HEK293 (cell line): Measurements from ENCODE around the gene PHEX.

Experiments used
- CTCF ChIA-PET: fragments of 350-600 bp; formaldehyde crosslinking; extraction: SDS; loops from one replicate; lab custom pipeline; 2021; ENCODE audit warnings: antibody characterized with exemption; lab: Yijun Ruan, JAX
- POLR2A ChIA-PET: fragments of 300-600 bp; formaldehyde crosslinking; extraction: SDS; loops from one replicate; lab custom pipeline; 2020; ENCODE audit warnings: antibody characterized with exemption, inconsistent platforms; lab: Yijun Ruan, JAX
- H3K27ac ChIP-seq: fragments of 200-500 bp; sonication (Bioruptor generic); 2 replicates; pipeline ENCODE4 v1.5.1; 2014; ENCODE audit warnings: low read depth, low read length, control low read depth, inconsistent platforms; ENCODE audit errors: extremely low read depth
- H3K36me3 ChIP-seq, 2 experiments: fragments of 200-500 bp in 1 of 2; sonication (Bioruptor generic) in 1 of 2; 1 replicate in 1 of 2; 2 replicates in 1 of 2; pipeline ENCODE4 v1.5.1; 2014 to 2017; ENCODE audit warnings: inconsistent platforms in 2 of 2, low read length in 2 of 2; ENCODE audit not compliant: control insufficient read depth in 2 of 2, insufficient read depth in 1 of 2
- H3K4me1 ChIP-seq: fragments of 200-500 bp; sonication (Bioruptor generic); 2 replicates; pipeline ENCODE4 v1.5.1; 2014; ENCODE audit warnings: mild to moderate bottlenecking, low read length, inconsistent platforms; ENCODE audit not compliant: control insufficient read depth, insufficient read depth
- H3K4me3 ChIP-seq: 2 replicates; pipeline ENCODE4 v1.5.1; 2011; ENCODE audit warnings: low read depth, mild to moderate bottlenecking, control low read depth, low read length, moderate library complexity
- H3K9me3 ChIP-seq: fragments of 200-500 bp; sonication (Bioruptor generic); 2 replicates; pipeline ENCODE4 v1.5.1; 2014; ENCODE audit warnings: low read depth, low read length, inconsistent platforms; ENCODE audit not compliant: control insufficient read depth, insufficient read depth
- KLF7 ChIP-seq: fragments of 450-650 bp; formaldehyde crosslinking; IDR thresholded peaks from 2 replicates; pipeline ENCODE4 v1.5.1; 2016; ENCODE audit warnings: missing biosample characterization, missing genetic modification characterization, borderline replicate concordance
- SETDB1 ChIP-seq: IDR thresholded peaks from one replicate; pipeline ENCODE4 v1.6.1; 2017; ENCODE audit warnings: mild to moderate bottlenecking, low read length, moderate library complexity, mixed read lengths; ENCODE audit not compliant: insufficient read length
- SP7 ChIP-seq: fragments of 450-650 bp; formaldehyde crosslinking; IDR thresholded peaks from 2 replicates; pipeline ENCODE4 v1.5.1; 2016; ENCODE audit warnings: missing biosample characterization, missing genetic modification characterization
- TCF7L2 ChIP-seq: IDR thresholded peaks from 2 replicates; pipeline ENCODE4 v1.6.1; 2011; ENCODE audit warnings: low read depth, mild to moderate bottlenecking, inconsistent platforms, low read length, moderate library complexity, borderline replicate concordance
- TRIM28 ChIP-seq: IDR thresholded peaks from 2 replicates; pipeline ENCODE4 v1.6.1; 2011; ENCODE audit warnings: low read length, control low read depth, borderline replicate concordance
- WT1 ChIP-seq: fragments of 450-650 bp; formaldehyde crosslinking; IDR thresholded peaks from 2 replicates; pipeline ENCODE4 v1.5.1; 2016; ENCODE audit warnings: missing biosample characterization, missing genetic modification characterization
- ZBTB21 ChIP-seq: fragments of 450-650 bp; formaldehyde crosslinking; IDR thresholded peaks from 2 replicates; pipeline ENCODE4 v1.5.1; 2017; ENCODE audit warnings: missing biosample characterization, missing genetic modification characterization
- ZEB2 ChIP-seq: fragments of 450-650 bp; formaldehyde crosslinking; IDR thresholded peaks from 2 replicates; pipeline ENCODE4 v1.5.1; 2016; ENCODE audit warnings: missing biosample characterization, missing genetic modification characterization
- ZNF121 ChIP-seq: fragments of 450-650 bp; formaldehyde crosslinking; IDR thresholded peaks from 2 replicates; pipeline ENCODE4 v1.5.1; 2016; ENCODE audit warnings: missing biosample characterization, missing genetic modification characterization
- ZNF138 ChIP-seq: fragments of 450-650 bp; formaldehyde crosslinking; IDR thresholded peaks from 2 replicates; pipeline ENCODE4 v1.5.1; 2016; ENCODE audit warnings: missing biosample characterization, missing genetic modification characterization, borderline replicate concordance
- ZNF221 ChIP-seq: fragments of 450-650 bp; formaldehyde crosslinking; IDR thresholded peaks from 2 replicates; pipeline ENCODE4 v1.5.1; 2017; ENCODE audit warnings: missing biosample characterization, missing genetic modification characterization, borderline replicate concordance
- ZNF37A ChIP-seq: fragments of 450-650 bp; IDR thresholded peaks from 2 replicates; pipeline ENCODE4 v1.5.1; 2018; ENCODE audit warnings: missing biosample characterization, missing genetic modification characterization
- ZNF423 ChIP-seq: fragments of 450-650 bp; formaldehyde crosslinking; IDR thresholded peaks from 2 replicates; pipeline ENCODE4 v1.5.1; 2016; ENCODE audit warnings: missing biosample characterization, missing genetic modification characterization
- ZNF529 ChIP-seq: fragments of 450-650 bp; formaldehyde crosslinking; IDR thresholded peaks from 2 replicates; pipeline ENCODE4 v1.5.1; 2017; ENCODE audit warnings: missing genetic modification characterization, missing biosample characterization; ENCODE audit not compliant: insufficient replicate concordance
- ZNF530 ChIP-seq: fragments of 450-650 bp; formaldehyde crosslinking; IDR thresholded peaks from 2 replicates; pipeline ENCODE4 v1.5.1; 2016; ENCODE audit warnings: low read depth, missing biosample characterization, missing genetic modification characterization
- ZNF560 ChIP-seq: fragments of 450-650 bp; formaldehyde crosslinking; IDR thresholded peaks from 2 replicates; pipeline ENCODE4 v1.5.1; 2017; ENCODE audit warnings: missing biosample characterization, missing genetic modification characterization, borderline replicate concordance
- ZNF571 ChIP-seq: fragments of 450-650 bp; formaldehyde crosslinking; IDR thresholded peaks from 2 replicates; pipeline ENCODE4 v1.5.0; 2017; ENCODE audit warnings: missing biosample characterization, missing genetic modification characterization
- ZNF626 ChIP-seq: fragments of 450-650 bp; sonication (Bioruptor Pico); formaldehyde crosslinking; IDR thresholded peaks from 2 replicates; pipeline ENCODE4 v1.5.1; 2018; ENCODE audit warnings: missing biosample characterization, missing genetic modification characterization, inconsistent platforms
- ZNF677 ChIP-seq: fragments of 450-650 bp; IDR thresholded peaks from 2 replicates; pipeline ENCODE4 v1.5.0; 2018; ENCODE audit warnings: missing biosample characterization, mild to moderate bottlenecking, missing genetic modification characterization, moderate library complexity
- ZNF776 ChIP-seq: fragments of 450-650 bp; formaldehyde crosslinking; IDR thresholded peaks from 2 replicates; pipeline ENCODE4 v1.5.0; 2017; ENCODE audit warnings: missing biosample characterization, missing genetic modification characterization, borderline replicate concordance
- TF ChIP-seq, protein P1 (sequence below): fragments of 450-650 bp; formaldehyde crosslinking; IDR thresholded peaks from 2 replicates; pipeline ENCODE4 v1.5.1; 2016; ENCODE audit warnings: missing biosample characterization, missing genetic modification characterization
- TF ChIP-seq, protein P2 (sequence below): fragments of 450-650 bp; formaldehyde crosslinking; IDR thresholded peaks from 2 replicates; pipeline ENCODE4 v1.5.1; 2016; ENCODE audit warnings: missing biosample characterization, missing genetic modification characterization, borderline replicate concordance
- TF ChIP-seq, protein P3 (sequence below): fragments of 450-650 bp; formaldehyde crosslinking; IDR thresholded peaks from 2 replicates; pipeline ENCODE4 v1.5.1; 2016; ENCODE audit warnings: missing biosample characterization, missing genetic modification characterization
- TF ChIP-seq, protein P4 (sequence below): fragments of 450-650 bp; formaldehyde crosslinking; IDR thresholded peaks from 2 replicates; pipeline ENCODE4 v1.5.1; 2017; ENCODE audit warnings: missing biosample characterization, missing genetic modification characterization
- TF ChIP-seq, protein P5 (sequence below): IDR thresholded peaks from 2 replicates; pipeline ENCODE4 v1.6.1; 2011; ENCODE audit warnings: mild to moderate bottlenecking, low read depth, low read length, borderline replicate concordance
- TF ChIP-seq, protein P6 (sequence below): fragments of 450-650 bp; IDR thresholded peaks from 2 replicates; pipeline ENCODE4 v1.5.1; 2018; ENCODE audit warnings: missing biosample characterization, missing genetic modification characterization

Gene PHEX

DNA sequence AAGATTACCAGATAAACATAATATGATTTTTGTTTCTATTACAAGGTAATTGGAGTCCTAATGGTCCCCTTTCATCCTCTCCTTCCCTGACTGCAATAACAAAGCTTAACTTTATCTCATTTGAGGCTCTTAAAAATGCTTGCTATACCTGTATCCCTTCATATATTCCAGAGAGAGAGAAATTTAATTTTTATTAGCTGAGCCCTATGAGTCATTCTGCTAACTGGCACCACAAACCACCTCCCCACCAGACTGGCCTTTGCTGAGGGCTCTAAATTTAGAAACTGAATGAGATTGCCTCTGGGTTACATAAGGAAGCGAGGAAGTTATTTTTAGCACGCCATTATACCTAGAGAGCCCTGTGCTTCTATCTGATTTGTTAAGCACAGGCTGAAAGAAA, 268.0 kb downstream of the PHEX start:
- CTCF ChIA-PET, result no interaction called here
- H3K9me3 ChIP-seq, result no peaks in the 10 kb centered on the region
- H3K27ac ChIP-seq, result peak overlapping the region; percentile 47
- TF ChIP-seq TRIM28 (peak; percentile 86; the same call in 1 of the 2 replicates), ZNF37A (tag by site-specific recombination) (no peak), ZNF138 (tag by site-specific recombination) (no peak), ZNF776 (tag by site-specific recombination) (no peak), SETDB1 (peak; percentile 37), ZNF121 (no peak), ZNF560 (tag by site-specific recombination) (no peak), ZNF529 (tag by site-specific recombination) (no peak), TCF7L2 (peak; percentile 99), KLF7 (tag by site-specific recombination) (no peak), ZNF530 (tag by site-specific recombination) (no peak), ZNF626 (tag by site-specific recombination) (no peak), WT1 (tag by site-specific recombination) (0 out of 2 replicates have a peak, but pooled peaks have one; percentile 12), ZNF677 (tag by site-specific recombination) (no peak), SP7 (tag by site-specific recombination) (no peak), ZNF571 (tag by site-specific recombination) (no peak), ZEB2 (tag by site-specific recombination) (no peak), ZNF423 (no peak), ZNF221 (tag by site-specific recombination) (no peak), ZBTB21 (tag by site-specific recombination) (no peak)
- TF ChIP-seq, protein P1, sequence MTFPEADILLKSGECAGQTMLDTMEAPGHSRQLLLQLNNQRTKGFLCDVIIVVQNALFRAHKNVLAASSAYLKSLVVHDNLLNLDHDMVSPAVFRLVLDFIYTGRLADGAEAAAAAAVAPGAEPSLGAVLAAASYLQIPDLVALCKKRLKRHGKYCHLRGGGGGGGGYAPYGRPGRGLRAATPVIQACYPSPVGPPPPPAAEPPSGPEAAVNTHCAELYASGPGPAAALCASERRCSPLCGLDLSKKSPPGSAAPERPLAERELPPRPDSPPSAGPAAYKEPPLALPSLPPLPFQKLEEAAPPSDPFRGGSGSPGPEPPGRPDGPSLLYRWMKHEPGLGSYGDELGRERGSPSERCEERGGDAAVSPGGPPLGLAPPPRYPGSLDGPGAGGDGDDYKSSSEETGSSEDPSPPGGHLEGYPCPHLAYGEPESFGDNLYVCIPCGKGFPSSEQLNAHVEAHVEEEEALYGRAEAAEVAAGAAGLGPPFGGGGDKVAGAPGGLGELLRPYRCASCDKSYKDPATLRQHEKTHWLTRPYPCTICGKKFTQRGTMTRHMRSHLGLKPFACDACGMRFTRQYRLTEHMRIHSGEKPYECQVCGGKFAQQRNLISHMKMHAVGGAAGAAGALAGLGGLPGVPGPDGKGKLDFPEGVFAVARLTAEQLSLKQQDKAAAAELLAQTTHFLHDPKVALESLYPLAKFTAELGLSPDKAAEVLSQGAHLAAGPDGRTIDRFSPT (tag by site-specific recombination), result no peak
- TF ChIP-seq, protein P2, sequence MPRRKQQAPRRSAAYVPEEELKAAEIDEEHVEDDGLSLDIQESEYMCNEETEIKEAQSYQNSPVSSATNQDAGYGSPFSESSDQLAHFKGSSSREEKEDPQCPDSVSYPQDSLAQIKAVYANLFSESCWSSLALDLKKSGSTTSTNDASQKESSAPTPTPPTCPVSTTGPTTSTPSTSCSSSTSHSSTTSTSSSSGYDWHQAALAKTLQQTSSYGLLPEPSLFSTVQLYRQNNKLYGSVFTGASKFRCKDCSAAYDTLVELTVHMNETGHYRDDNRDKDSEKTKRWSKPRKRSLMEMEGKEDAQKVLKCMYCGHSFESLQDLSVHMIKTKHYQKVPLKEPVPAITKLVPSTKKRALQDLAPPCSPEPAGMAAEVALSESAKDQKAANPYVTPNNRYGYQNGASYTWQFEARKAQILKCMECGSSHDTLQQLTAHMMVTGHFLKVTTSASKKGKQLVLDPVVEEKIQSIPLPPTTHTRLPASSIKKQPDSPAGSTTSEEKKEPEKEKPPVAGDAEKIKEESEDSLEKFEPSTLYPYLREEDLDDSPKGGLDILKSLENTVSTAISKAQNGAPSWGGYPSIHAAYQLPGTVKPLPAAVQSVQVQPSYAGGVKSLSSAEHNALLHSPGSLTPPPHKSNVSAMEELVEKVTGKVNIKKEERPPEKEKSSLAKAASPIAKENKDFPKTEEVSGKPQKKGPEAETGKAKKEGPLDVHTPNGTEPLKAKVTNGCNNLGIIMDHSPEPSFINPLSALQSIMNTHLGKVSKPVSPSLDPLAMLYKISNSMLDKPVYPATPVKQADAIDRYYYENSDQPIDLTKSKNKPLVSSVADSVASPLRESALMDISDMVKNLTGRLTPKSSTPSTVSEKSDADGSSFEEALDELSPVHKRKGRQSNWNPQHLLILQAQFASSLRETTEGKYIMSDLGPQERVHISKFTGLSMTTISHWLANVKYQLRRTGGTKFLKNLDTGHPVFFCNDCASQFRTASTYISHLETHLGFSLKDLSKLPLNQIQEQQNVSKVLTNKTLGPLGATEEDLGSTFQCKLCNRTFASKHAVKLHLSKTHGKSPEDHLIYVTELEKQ (tag by site-specific recombination), result no peak
- TF ChIP-seq, protein P3, sequence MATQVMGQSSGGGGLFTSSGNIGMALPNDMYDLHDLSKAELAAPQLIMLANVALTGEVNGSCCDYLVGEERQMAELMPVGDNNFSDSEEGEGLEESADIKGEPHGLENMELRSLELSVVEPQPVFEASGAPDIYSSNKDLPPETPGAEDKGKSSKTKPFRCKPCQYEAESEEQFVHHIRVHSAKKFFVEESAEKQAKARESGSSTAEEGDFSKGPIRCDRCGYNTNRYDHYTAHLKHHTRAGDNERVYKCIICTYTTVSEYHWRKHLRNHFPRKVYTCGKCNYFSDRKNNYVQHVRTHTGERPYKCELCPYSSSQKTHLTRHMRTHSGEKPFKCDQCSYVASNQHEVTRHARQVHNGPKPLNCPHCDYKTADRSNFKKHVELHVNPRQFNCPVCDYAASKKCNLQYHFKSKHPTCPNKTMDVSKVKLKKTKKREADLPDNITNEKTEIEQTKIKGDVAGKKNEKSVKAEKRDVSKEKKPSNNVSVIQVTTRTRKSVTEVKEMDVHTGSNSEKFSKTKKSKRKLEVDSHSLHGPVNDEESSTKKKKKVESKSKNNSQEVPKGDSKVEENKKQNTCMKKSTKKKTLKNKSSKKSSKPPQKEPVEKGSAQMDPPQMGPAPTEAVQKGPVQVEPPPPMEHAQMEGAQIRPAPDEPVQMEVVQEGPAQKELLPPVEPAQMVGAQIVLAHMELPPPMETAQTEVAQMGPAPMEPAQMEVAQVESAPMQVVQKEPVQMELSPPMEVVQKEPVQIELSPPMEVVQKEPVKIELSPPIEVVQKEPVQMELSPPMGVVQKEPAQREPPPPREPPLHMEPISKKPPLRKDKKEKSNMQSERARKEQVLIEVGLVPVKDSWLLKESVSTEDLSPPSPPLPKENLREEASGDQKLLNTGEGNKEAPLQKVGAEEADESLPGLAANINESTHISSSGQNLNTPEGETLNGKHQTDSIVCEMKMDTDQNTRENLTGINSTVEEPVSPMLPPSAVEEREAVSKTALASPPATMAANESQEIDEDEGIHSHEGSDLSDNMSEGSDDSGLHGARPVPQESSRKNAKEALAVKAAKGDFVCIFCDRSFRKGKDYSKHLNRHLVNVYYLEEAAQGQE (tag by site-specific recombination), result no peak
- TF ChIP-seq, protein P4, sequence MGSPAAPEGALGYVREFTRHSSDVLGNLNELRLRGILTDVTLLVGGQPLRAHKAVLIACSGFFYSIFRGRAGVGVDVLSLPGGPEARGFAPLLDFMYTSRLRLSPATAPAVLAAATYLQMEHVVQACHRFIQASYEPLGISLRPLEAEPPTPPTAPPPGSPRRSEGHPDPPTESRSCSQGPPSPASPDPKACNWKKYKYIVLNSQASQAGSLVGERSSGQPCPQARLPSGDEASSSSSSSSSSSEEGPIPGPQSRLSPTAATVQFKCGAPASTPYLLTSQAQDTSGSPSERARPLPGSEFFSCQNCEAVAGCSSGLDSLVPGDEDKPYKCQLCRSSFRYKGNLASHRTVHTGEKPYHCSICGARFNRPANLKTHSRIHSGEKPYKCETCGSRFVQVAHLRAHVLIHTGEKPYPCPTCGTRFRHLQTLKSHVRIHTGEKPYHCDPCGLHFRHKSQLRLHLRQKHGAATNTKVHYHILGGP (tag by site-specific recombination), result peak; percentile 66
- TF ChIP-seq, protein P5, sequence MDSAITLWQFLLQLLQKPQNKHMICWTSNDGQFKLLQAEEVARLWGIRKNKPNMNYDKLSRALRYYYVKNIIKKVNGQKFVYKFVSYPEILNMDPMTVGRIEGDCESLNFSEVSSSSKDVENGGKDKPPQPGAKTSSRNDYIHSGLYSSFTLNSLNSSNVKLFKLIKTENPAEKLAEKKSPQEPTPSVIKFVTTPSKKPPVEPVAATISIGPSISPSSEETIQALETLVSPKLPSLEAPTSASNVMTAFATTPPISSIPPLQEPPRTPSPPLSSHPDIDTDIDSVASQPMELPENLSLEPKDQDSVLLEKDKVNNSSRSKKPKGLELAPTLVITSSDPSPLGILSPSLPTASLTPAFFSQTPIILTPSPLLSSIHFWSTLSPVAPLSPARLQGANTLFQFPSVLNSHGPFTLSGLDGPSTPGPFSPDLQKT, result no peak
- TF ChIP-seq, protein P6, sequence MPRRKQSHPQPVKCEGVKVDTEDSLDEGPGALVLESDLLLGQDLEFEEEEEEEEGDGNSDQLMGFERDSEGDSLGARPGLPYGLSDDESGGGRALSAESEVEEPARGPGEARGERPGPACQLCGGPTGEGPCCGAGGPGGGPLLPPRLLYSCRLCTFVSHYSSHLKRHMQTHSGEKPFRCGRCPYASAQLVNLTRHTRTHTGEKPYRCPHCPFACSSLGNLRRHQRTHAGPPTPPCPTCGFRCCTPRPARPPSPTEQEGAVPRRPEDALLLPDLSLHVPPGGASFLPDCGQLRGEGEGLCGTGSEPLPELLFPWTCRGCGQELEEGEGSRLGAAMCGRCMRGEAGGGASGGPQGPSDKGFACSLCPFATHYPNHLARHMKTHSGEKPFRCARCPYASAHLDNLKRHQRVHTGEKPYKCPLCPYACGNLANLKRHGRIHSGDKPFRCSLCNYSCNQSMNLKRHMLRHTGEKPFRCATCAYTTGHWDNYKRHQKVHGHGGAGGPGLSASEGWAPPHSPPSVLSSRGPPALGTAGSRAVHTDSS, result no peak

More for the DNA sequence above, 268.0 kb downstream of the PHEX start:
- Histone ChIP-seq H3K4me1 (no peaks in the 10 kb centered on the region), H3K36me3 (no peaks in the 10 kb centered on the region), H3K4me3 (no peak overlapping the region)
- POLR2A ChIA-PET, result interaction anchor here (0.6 kb wide), 1 partner anchor 1247 kb away, joined by 3 read pairs; no protein-coding TSS in a partner anchor
